IPS DF 19.7 (cell line): ENCODE results near the gene NANS.

ENCODE experiments used
- DNase-seq: peaks from one replicate; pipeline ENCODE4 v3.0.0-alpha.2; 2013; ENCODE audit warnings: low read depth, low spot score

The NANS gene

GRCh38 chr9:98038958-98039357 is 17.6 kb upstream of the NANS start:
- DNase-seq, result no peak

GRCh38 chr9:98039607-98040017 is 16.9 kb upstream of the NANS start:
- no peak for DNase-seq

DNA sequence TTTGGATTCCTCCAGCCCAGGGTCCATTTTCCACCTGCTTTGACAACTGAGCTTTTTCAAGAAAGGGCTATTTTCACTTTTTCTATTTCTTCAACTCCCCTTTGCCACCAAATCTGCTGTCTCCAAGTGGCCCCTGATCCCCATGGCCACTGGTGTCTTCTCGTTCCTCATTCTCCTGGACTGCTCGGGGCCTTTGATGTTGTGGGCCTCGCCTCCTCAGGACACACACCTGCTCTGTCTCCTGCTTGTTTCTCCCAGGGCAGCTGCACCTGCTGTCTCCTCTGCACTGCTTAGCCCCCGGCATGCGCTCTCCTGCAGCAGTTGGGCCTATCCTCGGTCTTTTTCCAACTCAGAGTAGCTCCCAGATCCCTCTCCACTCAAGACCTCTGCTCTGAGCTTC is 16.3 kb upstream of the NANS start:
- no peak for DNase-seq

GRCh38 chr9:98043915-98044314 is 12.6 kb upstream of the NANS start:
- DNase-seq, result no peak

DNA sequence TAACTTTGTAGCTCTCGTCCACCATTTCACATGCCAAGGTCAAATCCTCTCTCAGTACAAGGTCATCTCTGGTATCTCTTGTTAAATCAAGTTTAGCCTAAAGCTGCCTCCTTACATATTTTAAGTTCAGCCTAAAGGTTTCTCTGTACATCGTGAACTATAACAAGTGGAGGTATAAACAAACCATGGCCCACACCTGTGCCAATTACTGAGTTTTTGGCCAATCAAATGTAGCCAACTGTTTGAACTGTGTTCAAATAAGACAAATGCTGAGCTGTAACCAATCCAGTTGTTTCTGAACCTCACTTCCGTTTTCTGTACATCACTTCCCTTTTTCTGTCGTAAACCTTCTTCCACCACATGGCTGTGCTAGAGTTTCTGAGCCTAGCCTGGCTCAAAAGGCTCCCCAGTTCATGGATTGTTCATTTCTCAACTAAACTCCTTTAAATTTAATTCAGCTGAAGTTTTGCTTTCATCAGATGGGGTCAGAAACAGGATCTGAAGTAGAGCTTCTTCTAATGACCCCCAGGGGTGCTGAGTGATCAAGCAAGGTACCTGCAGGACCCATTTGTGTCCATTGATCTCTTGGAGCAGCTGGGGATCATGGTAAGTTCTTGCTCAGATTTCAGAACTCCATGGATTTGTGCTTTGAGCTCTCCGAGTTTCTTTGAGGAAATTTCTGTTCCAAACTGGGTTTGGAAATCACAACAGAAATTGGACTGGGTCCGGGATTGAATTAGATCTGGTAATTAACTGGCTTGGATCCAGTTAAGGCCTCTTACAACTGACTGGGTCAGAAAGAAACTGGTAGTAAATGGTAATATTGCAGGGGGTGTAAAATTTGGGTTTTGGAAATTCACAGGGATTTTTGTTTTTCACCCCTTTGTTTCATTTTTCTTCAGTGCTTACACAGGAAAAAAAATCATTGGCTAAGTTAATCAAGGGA is 11.0 kb upstream of the NANS start:
- DNase-seq, result no peak

DNA sequence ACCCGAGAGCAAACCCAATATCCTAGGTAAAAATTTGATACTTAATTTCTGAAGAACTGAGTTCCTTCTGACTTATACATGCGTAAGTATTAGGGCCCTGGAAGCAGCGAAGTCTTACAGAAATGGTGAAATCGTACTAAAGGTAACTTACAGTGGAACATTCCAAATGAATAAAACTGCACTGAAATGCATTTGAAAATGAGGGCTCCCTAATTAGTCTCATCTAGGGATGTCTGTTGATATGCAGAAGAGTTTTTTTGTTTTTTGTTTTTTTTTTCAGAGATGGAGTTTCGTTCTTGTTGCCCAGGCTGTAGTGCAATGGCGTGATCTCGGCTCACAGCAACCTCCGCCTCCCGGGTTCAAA is 10.4 kb upstream of the NANS start:
- no peak for DNase-seq

DNA sequence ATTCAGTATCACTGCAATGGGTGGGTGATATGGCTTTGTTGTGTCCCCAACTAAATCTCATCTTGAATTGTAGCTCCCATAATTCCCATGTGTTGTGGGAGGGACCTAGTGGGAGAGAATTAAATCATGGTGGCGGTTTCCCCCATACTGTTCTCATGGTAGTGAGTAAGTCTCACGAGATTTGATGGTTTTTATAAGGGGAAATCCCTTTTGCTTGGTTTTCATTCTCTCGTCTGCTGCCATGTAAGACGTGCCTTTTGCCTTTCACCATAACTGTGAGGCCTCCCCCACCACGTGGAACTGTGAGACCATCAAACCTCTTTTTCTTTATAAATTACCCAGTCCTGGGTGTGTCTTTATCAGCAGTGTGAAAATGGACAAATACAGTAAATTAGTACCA is 9.5 kb upstream of the NANS start:
- no peak for DNase-seq

DNA sequence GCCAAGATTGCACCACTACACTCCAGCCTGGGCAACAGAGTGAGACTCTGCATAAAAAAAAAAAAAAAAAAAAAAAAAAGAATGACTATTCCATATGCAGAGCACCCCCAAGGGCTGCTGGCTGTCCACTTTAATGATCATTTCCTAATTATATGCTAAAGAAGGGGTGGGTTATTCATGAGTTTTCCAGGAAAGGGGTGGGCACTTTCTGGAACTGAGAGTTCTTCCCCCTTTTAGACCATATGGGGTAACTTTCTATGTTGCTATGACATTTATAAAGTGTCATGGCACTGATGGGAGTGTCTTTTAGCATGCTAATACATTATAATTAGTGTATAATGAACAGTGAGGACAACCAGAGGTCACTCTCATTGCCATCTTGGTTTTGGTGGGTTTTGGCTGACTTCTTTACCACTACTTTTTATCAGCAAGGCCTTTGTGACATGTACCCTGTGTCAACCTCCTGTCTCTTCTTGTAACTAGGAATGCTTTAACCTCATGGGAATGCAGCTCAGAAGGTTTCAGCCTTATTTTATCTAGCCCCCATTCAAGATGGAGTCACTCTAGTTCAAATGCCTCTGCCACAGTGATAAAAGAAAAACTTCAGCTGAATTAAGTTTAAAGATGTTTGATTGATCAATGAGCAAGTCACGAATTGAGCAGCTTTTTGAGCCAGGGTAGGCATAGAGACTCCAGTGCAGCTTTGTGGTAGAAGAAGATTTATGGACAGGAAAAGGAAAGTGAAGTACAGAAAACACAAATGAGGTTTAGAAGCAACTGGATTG is 7.1 kb upstream of the NANS start:
- no peak for DNase-seq

DNA sequence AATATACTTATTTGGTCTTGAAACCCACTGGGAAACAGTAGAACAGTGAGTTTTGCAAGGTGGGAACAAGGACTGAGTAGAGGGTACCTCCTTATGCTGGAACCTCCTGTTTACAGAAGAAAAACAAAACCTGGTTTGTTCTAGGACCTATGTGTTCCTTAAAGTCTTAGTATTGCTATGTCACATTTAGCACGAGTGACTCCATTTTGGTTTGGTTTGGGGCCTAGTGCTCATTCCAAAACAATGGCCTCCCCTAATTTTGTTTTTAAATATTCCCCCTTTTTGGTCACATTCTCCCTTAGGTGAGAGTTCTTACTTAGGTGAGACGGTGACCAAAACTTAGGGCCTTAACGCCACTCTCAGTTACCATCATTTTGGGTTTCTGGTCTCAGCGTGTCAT is 6.2 kb upstream of the NANS start:
- no peak for DNase-seq

GRCh38 chr9:98054376-98054951 is 2.1 kb upstream of the NANS start:
- DNase-seq, result no peak

DNA sequence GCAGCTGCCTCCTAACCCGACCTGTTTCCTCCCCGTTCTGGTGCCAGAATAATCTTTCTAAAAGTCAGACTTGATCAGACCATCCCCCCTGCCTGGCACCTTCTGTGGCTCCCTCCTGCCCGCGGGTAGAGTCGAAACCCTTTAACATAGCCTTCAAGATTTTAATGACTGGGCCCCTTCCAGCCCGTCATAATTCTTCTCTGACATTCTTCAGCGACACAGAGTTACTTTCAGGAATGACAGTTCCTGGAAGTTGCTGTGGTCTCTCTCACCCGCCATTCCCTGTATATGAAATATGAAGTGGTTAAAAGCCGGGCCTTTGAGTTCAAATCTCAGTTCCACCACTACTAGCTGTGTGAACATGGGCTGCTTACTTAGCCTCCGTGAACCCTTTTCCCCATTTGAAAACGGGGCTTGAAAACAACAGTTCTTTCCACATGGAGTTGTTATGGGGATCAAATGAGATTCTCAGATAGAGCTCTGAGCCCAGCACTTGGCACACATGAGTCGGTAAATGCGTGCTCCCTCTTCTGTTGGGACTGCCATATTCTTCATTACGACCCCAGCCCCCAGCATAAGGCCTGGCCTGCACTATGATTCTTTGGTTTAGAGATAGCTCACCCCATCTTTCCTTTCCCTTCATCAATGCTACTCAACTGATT is 737 bp downstream of the NANS start:
- no peak for DNase-seq

- no peak for DNase-seq
Measured at GRCh38 chr9:98062161-98062560, 5.6 kb downstream of the NANS start.

DNA sequence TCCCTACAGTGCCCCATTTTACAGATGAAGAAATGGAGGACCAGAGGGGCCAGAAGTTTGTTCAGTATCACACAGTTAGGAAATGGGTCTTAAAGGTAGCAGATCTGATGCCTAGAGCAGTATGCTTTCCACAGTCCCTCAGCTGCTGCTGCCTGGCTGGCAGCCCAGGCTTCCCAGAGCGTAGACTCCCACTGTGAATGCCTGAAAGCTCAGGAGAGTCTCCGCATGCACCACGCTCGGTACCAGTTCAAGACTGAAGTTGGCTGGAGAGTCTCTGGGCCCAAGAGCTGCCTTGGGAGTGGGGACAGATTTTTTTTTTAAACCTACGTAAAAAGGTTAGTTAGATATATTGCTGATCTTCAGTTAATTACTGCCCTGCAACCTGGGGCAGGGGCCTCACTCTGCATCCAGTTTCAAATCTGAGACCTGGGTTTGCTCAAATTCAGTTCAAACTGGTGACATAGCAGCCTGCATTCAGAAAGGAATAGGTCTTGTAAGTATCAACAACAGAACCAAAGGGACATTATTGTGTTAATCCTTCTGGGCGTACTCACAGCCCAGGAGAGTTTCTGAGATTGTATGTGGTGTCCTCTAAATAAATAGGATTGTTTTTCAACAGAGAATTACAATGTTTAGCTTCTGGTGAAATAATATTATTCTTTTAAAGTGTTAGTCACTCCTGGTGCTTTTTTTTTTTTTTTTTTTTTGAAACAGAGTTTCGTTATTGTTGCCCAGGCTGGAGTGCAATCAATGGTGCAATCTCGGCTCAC is 8.3 kb downstream of the NANS start:
- no peak for DNase-seq

DNA sequence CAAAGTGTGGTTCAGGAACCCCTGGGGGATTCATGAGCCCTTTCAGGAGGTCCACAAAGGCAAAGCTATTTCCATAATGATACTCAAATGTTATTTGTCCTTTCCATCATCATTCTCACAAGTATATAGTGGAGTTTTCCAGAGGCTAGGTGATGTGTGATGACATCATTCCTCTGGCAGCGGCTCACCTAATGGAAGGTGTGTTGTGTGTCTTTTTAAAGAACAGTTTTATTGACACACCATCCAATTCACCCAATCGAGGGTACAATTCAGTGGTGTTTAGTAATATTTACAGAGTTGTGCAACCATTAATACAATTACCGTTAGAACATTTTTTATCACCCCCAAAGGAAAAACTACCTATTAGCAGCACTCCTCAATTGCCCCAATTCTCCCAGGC is 9.7 kb downstream of the NANS start:
- no peak for DNase-seq

GRCh38 chr9:98067184-98067583 is 10.7 kb downstream of the NANS start:
- DNase-seq, result no peak

DNA sequence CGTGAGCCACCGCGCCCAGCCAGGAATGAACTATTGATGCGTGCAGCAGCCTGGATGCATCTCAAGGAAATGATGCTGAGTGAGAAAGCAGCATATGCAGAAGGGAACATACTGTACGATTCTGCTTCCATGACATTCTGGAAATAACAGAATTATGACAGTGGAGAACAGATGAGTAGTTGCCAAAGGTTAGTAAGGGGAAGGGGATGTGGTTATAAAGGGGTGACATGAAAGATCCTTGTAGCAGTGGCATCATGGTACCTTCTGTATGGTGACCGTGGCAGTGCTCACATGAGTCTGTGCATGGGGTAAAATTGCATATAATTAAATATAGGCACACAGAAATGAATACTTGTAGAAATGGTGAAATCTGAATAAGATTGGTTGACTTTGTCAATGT is 13.0 kb downstream of the NANS start:
- no peak for DNase-seq

DNA sequence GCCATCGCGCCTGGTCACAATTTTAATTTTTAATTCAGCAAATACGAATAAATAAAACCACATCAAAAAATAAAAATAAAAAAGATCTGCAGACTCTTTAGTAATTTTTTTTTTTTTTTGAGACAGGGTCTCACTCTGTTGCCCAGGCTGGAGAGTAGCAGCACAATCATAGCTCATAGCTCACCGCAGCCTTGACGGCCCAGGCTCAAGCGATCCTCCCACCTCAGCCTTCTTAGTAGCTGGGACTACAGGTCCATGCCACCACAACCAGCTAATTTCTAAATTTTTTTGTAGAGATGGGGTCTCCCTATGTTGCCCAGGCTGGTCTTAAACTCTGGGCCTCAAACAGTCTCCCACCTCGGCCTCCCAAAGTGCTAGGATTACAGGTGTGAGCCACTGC is 14.2 kb downstream of the NANS start:
- no peak for DNase-seq

DNA sequence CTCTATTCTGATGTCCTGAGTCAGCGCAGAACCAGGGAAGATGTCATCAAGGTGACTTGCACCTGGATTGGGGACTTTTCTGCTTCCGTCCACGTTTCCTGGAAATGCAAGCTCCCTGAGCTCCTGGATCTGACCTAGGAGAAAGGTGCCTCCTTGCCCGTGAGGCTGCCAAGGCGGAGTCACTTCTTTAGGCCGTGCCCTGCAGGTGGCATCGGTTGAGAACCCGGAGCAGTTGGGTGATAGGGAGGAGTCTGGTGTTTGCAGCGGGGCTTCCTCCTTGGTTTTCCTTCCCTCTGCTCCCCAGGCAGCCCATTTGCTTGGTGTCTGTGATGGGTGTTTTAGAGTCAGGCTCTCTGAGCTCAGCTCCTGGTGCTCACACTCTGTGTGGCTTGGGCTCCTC is 15.2 kb downstream of the NANS start:
- DNase-seq, result no peak

- no peak for DNase-seq
Measured at GRCh38 chr9:98074115-98074990, 17.8 kb downstream of the NANS start.

DNA sequence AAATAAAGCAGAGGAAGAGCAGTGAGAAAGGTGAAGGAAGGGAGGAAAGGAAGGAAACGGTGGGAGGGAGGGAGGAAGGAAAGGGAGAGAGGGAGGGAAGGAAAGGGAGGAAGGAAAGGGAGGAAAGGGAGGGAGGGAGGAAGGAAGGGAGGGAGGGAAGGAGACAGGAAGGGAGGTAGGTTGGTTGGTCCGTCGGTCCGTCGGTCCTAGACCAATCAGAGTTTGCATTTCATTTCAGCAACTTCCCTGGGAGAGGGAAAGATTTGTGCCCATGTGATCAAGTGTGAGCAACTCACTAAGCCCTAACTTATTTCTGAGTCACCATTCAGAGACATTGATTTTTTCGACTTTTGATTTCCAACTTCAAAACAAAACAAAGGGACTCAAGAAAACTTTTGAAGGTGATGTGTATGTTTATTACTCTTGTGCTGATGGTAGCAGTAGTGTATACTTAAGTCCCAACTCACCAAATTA is 18.8 kb downstream of the NANS start:
- no peak for DNase-seq
